AG04450 (cell line): ENCODE results near the gene MS4A6A. TPM values are rescaled to one million over a fixed set of nuclear protein-coding genes. Genes with fewer than 3 reads are reported as not detected.

Experiments
- CTCF ChIA-PET: fragments of 300-600, 350-600 bp; formaldehyde crosslinking; extraction: SDS; loops from one replicate; lab custom pipeline; 2022; ENCODE audit warnings: antibody characterized with exemption, inconsistent platforms; lab: Charles Lee
- POLR2A ChIA-PET: fragments of 350-600 bp; formaldehyde crosslinking; extraction: SDS; loops from one replicate; lab custom pipeline; 2021; ENCODE audit warnings: antibody characterized with exemption, inconsistent platforms; lab: Yijun Ruan, JAX
- DNase-seq: peaks from one replicate; pipeline ENCODE4 v3.0.0-alpha.2; 2011; ENCODE audit warnings: low read depth, low spot score
- H3K27ac ChIP-seq: one replicate; pipeline ENCODE4 v1.5.1; 2012; ENCODE audit warnings: low read depth, low read length, control low read depth
- H3K27me3 ChIP-seq: one replicate; pipeline ENCODE4 v1.6.0; 2012; ENCODE audit warnings: low read length; ENCODE audit not compliant: control insufficient read depth, insufficient read depth
- H3K4me3 ChIP-seq: 2 replicates; pipeline ENCODE4 v1.5.1; 2011; ENCODE audit warnings: mild to moderate bottlenecking, low read depth, low read length, control low read depth
- H3K9me3 ChIP-seq: 2 replicates; pipeline ENCODE4 v1.5.1; 2012; ENCODE audit warnings: low read length; ENCODE audit not compliant: control insufficient read depth, insufficient read depth
- polyA plus RNA-seq: library from polyadenylated mRNA; depleted of rRNA; stranded (reverse); fragments of >200 nt; gene quantifications from 2 replicates; pipeline ENCODE4 v1.2.3, GENCODE V29; 2011; rRNA removed
- small RNA-seq: library from RNA; depleted of rRNA; stranded (forward); fragments of <200 nt; gene quantifications from one replicate; pipeline ENCODE3, GENCODE V24; 2012; ENCODE audit warnings: low read depth; ENCODE audit not compliant: insufficient read length
- TF ChIP-seq, protein P1 (sequence below): IDR thresholded peaks from 2 replicates; pipeline ENCODE4 v1.5.1; 2011; ENCODE audit warnings: low read depth, low read length, control low read depth, inconsistent platforms

Gene MS4A6A
- polyA plus RNA-seq, 1 experiment, result not detected

- peaks cover 9% of the 10 kb centered on the region; the same call in 1 of the 2 replicates for H3K9me3 ChIP-seq
- DNase-seq, result no peak
- H3K27me3 ChIP-seq, result no peaks in the 10 kb centered on the region
- no peak overlapping the region for H3K4me3 ChIP-seq
- TF ChIP-seq, protein P1, sequence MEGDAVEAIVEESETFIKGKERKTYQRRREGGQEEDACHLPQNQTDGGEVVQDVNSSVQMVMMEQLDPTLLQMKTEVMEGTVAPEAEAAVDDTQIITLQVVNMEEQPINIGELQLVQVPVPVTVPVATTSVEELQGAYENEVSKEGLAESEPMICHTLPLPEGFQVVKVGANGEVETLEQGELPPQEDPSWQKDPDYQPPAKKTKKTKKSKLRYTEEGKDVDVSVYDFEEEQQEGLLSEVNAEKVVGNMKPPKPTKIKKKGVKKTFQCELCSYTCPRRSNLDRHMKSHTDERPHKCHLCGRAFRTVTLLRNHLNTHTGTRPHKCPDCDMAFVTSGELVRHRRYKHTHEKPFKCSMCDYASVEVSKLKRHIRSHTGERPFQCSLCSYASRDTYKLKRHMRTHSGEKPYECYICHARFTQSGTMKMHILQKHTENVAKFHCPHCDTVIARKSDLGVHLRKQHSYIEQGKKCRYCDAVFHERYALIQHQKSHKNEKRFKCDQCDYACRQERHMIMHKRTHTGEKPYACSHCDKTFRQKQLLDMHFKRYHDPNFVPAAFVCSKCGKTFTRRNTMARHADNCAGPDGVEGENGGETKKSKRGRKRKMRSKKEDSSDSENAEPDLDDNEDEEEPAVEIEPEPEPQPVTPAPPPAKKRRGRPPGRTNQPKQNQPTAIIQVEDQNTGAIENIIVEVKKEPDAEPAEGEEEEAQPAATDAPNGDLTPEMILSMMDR, result no peak
- CTCF ChIA-PET, result no interaction called here
- no peak overlapping the region for H3K27ac ChIP-seq
- POLR2A ChIA-PET, result no interaction called here
Measured at GRCh38 chr11:60127311-60127811, 55.5 kb downstream of the MS4A6A start.

DNA sequence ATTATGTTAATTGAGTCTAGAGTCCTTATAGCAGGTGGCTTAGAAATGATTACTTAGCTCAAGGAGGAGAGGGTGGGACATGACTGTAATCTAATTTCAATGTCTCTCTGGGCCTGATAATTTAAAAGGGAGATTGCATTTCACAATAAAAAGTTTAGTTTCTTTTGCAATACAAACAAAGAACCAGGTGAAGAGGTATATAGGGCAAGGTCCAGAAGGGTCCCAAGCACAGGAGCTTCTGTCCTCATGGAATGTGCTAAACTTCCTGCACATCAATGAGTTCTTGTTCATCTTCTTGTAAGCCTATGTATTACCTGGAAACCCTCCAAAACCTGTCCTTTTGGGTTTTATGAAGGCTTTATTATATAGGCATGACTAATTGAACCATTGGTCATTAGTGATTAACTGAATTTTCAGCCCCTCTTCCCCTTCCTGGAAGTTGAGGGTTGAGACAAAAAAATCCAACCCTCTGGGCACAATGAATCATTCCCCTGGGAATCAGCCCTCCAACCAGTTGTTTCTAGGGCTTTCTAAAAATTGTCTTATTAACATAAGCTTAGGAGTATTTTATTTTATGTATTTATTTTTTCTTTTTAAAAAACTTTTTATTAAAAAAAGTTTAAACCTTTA, 56.8 kb downstream of the MS4A6A start:
- no peak overlapping the region for H3K4me3 ChIP-seq
- H3K9me3 ChIP-seq, result peaks cover 9% of the 10 kb centered on the region; the same call in 1 of the 2 replicates
- DNase-seq, result no peak
- POLR2A ChIA-PET, result no interaction called here
- H3K27me3 ChIP-seq, result no peaks in the 10 kb centered on the region
- CTCF ChIA-PET, result no interaction called here
- no peak overlapping the region for H3K27ac ChIP-seq
- TF ChIP-seq, protein P1, result no peak

DNA sequence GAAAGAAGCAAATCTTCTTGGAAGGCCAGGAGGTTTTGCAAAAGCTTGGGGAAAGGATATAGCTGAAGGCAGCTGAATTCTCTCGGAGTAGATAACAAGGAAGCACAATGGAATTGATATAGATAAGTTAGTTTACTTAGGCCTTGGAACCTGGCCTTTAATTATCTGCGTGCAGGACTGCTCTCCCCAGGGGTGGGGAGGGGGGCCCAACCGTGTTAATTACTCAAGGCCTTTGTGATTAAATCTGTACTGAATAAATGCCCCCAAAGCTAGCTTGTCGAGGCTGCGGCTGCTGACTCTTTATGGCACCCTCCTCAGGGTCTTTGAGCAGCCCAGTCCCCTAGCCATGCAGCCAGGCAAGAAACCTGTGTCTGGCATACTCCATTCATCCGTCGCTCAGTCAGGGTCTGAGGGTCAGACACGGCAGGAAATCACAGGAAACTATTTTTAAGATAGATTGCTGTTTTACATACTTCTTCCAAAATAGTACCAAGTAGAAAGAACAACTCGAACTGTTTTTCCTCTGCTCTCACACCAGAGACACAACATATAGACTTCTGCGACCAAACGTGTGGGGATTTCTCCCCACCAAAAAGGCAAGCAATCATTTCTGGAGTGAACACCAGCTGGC, 58.0 kb downstream of the MS4A6A start:
- no peaks in the 10 kb centered on the region for H3K27me3 ChIP-seq
- no peak overlapping the region for H3K4me3 ChIP-seq
- H3K9me3 ChIP-seq, result peaks cover 9% of the 10 kb centered on the region; the same call in 1 of the 2 replicates
- POLR2A ChIA-PET, result no interaction called here
- DNase-seq, result no peak
- CTCF ChIA-PET, result no interaction called here
- no peak overlapping the region for H3K27ac ChIP-seq
- TF ChIP-seq, protein P1, result no peak

Small RNA genes lying within 50 kb of the gene (small RNA-seq; reads per million reads assigned to genes)
- gene MIR6503, result not detected

Other genes with a start within 250 kb of the MS4A6A start
- gene OOSP1, start 244.7 kb downstream of the MS4A6A start, polyA plus RNA-seq, result not detected in 2 replicates
- gene OOSP4A, start 219.1 kb downstream of the MS4A6A start, polyA plus RNA-seq, result not detected in 2 replicates
- gene OOSP4B, start 165.9 kb downstream of the MS4A6A start, polyA plus RNA-seq, result not detected in 2 replicates
- not detected in 2 replicates for gene OOSP2, start 142.7 kb downstream of the MS4A6A start, polyA plus RNA-seq
- not detected in 2 replicates for gene MS4A3, start 126.4 kb downstream of the MS4A6A start, polyA plus RNA-seq
- gene MS4A2, start 94.4 kb downstream of the MS4A6A start, polyA plus RNA-seq, result not detected in 2 replicates
- gene MS4A4E, start 60.1 kb upstream of the MS4A6A start, polyA plus RNA-seq, result not detected in 2 replicates
- gene MS4A4A, start 97.6 kb upstream of the MS4A6A start, polyA plus RNA-seq, result not detected in 2 replicates
- not detected in 2 replicates for gene MS4A6E, start 144.2 kb upstream of the MS4A6A start, polyA plus RNA-seq
- not detected in 2 replicates for gene MS4A7, start 195.4 kb upstream of the MS4A6A start, polyA plus RNA-seq
- not detected in 2 replicates for gene MS4A14, start 213.4 kb upstream of the MS4A6A start, polyA plus RNA-seq
- gene MS4A5, start 246.5 kb upstream of the MS4A6A start, polyA plus RNA-seq, result not detected in 2 replicates